HCT116 (cell line): ENCODE data around the gene FLRT1.

Experiments
- ELF1 ChIP-seq: IDR thresholded peaks from 2 replicates; pipeline ENCODE4 v1.6.1; 2012; ENCODE audit warnings: low read depth, borderline replicate concordance
- MAX ChIP-seq: IDR thresholded peaks from 2 replicates; pipeline ENCODE4 v1.6.1; 2012
- POLR2A ChIP-seq: IDR thresholded peaks from 2 replicates; pipeline ENCODE4 v1.7.0; 2011; ENCODE audit warnings: borderline replicate concordance; ENCODE audit not compliant: insufficient read depth, insufficient read length; ENCODE audit errors: extremely low read depth
- POLR2AphosphoS5 ChIP-seq: IDR thresholded peaks from 2 replicates; pipeline ENCODE4 v1.6.1; 2011; ENCODE audit warnings: mild to moderate bottlenecking, low read depth, low read length, moderate library complexity
- RAD21 ChIP-seq: IDR thresholded peaks from 2 replicates; pipeline ENCODE4 v1.6.1; 2012; ENCODE audit warnings: low read depth, mild to moderate bottlenecking
- TCF7L2 ChIP-seq: IDR thresholded peaks from 2 replicates; pipeline ENCODE4 v1.7.0; 2011; ENCODE audit warnings: borderline replicate concordance, inconsistent platforms; ENCODE audit not compliant: insufficient read depth, insufficient read length; ENCODE audit errors: extremely low read depth
- TF ChIP-seq, protein P1 (sequence below), 3 experiments: fragments of 200-600 bp in 1 of 3; sonication (generic) in 1 of 3; IDR thresholded peaks in 2 of 3; conservative IDR thresholded peaks in 1 of 3; 2 replicates each; pipeline ENCODE4 v1.5.1; 2012 to 2017; ENCODE audit warnings: low read depth in 2 of 3, low read length in 2 of 3, antibody characterized with exemption in 1 of 3, borderline replicate concordance in 1 of 3, control low read depth in 1 of 3, mild to moderate bottlenecking in 1 of 3, mixed read lengths in 1 of 3, mixed run types in 1 of 3, moderate library complexity in 1 of 3; ENCODE audit not compliant: insufficient read depth in 1 of 3
- TF ChIP-seq, protein P2 (sequence below): IDR thresholded peaks from 2 replicates; pipeline ENCODE4 v1.6.1; 2012
- TF ChIP-seq, protein P3 (sequence below): IDR thresholded peaks from 2 replicates; pipeline ENCODE4 v1.6.1; 2012; ENCODE audit warnings: low read depth

DNA sequence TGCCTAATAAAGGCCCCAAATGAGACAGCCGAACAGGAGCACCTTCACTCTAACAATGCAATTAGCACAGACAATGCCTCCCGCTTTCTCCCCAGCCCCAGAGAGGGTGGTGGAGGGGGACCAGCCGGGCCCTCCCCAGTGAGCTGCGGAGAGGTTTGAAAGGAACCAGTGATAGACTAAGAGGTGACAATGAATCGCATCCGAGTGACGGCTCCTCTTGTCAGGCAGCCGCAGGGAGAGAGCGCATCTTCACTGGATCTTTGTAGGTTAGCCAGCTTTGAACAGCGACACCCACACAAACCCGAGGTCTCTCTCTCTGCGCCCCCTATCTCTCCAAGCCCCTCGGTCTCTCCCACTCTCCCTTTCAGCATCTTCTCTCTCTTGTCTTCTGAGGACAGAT lies 28.0 kb downstream of the FLRT1 start:
- TF ChIP-seq ELF1 = no peak
- no peak for TF ChIP-seq POLR2AphosphoS5
- TF ChIP-seq, protein P1, sequence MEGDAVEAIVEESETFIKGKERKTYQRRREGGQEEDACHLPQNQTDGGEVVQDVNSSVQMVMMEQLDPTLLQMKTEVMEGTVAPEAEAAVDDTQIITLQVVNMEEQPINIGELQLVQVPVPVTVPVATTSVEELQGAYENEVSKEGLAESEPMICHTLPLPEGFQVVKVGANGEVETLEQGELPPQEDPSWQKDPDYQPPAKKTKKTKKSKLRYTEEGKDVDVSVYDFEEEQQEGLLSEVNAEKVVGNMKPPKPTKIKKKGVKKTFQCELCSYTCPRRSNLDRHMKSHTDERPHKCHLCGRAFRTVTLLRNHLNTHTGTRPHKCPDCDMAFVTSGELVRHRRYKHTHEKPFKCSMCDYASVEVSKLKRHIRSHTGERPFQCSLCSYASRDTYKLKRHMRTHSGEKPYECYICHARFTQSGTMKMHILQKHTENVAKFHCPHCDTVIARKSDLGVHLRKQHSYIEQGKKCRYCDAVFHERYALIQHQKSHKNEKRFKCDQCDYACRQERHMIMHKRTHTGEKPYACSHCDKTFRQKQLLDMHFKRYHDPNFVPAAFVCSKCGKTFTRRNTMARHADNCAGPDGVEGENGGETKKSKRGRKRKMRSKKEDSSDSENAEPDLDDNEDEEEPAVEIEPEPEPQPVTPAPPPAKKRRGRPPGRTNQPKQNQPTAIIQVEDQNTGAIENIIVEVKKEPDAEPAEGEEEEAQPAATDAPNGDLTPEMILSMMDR (IDR thresholded peaks at IDR 0.05 in 2 of 3, conservative IDR thresholded peaks at IDR 0.05 in 1 of 3; ENCODE audit: borderline replicate concordance in 1 of 3, insufficient read depth in 1 of 3, low read depth in 2 of 3, low read length in 2 of 3) = no peak
- no peak for TF ChIP-seq TCF7L2
- TF ChIP-seq, protein P2, sequence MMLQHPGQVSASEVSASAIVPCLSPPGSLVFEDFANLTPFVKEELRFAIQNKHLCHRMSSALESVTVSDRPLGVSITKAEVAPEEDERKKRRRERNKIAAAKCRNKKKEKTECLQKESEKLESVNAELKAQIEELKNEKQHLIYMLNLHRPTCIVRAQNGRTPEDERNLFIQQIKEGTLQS = no peak
- TF ChIP-seq, protein P3, sequence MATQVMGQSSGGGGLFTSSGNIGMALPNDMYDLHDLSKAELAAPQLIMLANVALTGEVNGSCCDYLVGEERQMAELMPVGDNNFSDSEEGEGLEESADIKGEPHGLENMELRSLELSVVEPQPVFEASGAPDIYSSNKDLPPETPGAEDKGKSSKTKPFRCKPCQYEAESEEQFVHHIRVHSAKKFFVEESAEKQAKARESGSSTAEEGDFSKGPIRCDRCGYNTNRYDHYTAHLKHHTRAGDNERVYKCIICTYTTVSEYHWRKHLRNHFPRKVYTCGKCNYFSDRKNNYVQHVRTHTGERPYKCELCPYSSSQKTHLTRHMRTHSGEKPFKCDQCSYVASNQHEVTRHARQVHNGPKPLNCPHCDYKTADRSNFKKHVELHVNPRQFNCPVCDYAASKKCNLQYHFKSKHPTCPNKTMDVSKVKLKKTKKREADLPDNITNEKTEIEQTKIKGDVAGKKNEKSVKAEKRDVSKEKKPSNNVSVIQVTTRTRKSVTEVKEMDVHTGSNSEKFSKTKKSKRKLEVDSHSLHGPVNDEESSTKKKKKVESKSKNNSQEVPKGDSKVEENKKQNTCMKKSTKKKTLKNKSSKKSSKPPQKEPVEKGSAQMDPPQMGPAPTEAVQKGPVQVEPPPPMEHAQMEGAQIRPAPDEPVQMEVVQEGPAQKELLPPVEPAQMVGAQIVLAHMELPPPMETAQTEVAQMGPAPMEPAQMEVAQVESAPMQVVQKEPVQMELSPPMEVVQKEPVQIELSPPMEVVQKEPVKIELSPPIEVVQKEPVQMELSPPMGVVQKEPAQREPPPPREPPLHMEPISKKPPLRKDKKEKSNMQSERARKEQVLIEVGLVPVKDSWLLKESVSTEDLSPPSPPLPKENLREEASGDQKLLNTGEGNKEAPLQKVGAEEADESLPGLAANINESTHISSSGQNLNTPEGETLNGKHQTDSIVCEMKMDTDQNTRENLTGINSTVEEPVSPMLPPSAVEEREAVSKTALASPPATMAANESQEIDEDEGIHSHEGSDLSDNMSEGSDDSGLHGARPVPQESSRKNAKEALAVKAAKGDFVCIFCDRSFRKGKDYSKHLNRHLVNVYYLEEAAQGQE = no peak
- TF ChIP-seq POLR2A = no peak
- TF ChIP-seq MAX = no peak
- no peak for TF ChIP-seq RAD21
